Stimulated activated CD4-positive, alpha-beta T cell treated with anti-CD3 and anti-CD28 coated beads, Interleukin-12 subunit alpha, Interleukin-12 subunit beta, amount 100 ng/mL, for 24 hours (primary cell): ENCODE measurements around the gene ATP5ME.
"Not testable (repeated sequence)": the region's sequence is repeated elsewhere in the genome, so short reads cannot be mapped to it uniquely, and the experiment has no call there.

Experiments
- DNase-seq, 2 experiments: peaks; one replicate each; pipeline ENCODE4 v3.0.0-alpha.2; 2020; ENCODE audit warnings: low read depth in 2 of 2

ATP5ME gene

DNA sequence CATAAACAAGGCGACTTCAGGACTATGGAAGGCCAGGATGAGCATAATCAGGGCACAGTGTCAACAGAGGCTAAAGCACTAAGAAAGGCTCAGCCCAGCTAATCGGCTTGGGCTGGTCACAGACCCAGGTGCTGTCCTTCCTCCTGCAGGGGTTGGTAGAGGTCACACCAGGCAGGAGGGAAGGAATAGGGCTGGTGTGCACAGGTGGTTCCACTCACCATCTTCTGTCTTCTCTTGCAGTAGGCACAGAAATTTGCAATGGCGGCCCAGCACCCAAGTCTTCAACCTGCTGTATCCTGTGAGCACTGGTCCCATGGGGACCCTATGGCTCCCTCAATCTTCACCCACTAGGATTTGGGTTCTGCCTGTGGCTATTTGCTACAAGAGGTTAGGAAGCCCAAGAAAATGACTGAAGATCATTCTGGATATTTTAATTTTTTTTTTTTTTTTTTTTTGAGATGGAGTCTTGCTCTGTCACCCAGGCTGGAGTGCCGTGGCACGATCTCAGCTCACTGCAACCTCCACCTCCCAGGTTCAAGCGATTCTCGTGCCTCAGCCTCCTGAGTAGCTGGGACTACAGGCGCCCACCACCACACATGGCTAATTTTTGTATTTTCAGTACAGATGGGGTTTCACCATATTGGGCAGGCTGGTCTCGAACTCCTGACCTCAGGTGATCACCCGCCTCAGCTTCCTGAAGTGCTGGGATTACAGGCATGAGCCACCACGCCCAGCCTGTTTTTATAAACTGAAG, 4.1 kb downstream of the ATP5ME start:
- DNase-seq = not testable (repeated sequence)

DNA sequence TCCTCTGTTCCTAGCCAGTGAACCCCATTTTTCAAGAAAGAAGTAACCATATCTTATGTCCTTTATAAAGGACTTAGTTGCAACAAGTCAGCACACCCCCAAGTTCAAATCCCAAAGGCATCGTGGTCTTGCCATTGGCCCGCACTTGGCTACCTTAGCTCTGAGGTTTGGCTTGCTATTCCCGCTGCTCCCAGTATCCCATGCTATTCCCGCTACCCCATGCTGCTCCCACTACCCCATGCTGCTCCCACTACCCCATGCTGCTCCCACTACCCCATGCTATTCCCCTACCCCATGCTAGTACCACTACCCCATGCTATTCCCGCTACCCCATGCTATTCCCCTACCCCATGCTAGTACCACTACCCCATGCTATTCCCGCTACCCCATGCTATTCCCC, 5.9 kb downstream of the ATP5ME start:
- DNase-seq = not testable (repeated sequence)

DNA sequence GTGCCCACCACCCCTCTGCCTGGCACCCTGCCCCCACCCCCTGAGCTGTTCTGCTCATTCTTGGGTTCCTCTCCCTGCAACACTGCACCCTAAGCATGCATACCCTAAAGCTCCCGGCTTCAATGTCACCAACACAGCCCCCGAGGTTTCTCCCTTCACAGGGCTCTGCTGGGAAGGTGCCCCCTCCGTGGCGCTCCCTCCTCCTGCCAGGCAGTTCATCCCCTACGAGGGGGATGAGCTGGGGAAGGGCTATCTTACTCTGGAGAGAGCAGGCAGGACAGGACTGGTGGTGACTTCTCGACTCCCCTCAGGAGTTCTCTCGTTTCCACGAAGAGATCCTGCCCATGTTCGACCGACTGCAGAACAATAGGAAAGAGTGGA, 6.5 kb downstream of the ATP5ME start:
- DNase-seq = no peak

DNA sequence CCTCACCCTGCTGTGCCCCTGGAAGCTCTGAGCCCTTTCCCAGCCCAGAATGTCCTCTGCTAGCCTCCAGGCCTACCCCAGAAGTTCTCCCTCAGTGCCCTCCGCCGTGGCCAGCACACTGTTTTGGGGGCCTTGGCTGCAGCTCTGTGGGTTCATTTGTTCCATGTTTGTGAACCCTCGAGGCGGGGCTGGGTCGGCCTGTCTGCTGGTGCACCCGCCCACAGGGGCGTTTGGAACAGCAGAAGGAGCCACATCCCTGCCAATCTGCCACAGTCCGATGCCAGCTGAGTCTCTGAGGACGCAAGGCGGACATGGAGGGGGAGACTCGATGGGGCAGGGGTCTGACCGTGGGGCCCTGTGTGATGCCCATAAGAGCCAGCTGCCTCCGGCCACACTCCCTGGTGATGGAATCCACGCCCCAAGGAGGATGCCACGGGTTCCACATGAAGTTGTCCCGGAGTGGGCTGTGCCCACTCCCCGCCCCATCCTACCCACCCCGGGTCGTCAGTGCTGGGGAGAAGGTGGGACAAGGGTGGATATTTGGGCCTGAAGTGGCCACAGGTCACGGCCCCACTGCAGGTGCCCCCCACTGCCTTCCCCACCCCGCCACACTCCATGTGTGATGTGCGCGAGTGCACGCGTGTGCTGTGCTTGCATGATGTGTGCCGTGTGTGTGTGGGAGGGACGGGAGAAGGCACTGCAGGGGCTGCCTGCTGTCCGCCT, 7.1 kb downstream of the ATP5ME start:
- no peak for DNase-seq

DNA sequence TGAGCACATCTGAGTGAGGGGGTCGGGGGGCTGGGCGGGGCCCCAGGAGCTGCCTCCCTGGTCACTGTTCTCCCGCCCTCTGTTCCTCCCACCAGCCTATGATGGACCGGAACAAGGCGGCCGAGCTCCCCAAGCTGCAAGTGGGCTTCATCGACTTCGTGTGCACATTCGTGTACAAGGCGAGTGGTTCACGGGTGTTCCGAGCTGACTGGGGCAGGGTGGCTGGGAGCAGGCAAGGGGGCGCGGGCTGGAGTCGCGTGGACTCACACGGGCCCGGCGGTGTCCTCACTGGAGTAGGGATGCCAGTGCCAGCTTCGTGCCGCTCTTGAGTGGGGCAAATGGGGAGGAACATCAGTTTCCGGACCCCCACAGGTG, 7.7 kb downstream of the ATP5ME start:
- no peak for DNase-seq

DNA sequence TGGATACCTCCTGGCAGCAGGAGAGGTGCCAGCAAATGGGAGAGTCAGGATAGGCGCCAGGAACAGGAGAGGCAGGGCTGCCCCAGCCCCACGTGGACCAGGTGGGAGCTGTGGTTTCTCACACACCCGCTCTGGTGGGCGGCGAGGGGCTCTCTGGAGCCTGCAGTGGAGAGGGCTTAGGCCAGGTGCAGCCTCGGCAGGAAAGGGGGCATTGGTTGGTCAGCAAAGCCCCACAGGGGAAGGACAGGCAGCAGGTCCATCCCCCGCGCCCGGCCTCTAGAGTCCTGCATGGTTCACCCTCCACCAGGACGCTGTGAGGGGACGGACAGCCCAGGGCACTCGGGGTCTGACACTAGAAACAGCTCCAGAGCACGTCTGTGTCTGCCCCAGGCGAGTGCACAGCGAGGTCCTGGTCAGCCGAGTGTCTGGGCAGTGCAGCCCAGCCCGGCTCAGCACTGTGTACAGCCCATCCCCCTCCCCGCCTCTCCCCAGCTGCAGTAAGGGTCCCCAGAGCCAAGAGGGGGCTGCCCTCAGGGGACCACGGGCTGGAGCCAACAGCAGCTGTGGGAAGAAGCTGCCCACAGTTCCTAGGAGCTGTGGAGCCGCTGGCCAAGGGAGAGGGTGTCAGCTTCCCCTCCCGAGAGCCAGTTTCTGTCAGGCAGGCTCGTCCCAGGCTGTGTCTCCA, 8.2 kb downstream of the ATP5ME start:
- DNase-seq = no peak

DNA sequence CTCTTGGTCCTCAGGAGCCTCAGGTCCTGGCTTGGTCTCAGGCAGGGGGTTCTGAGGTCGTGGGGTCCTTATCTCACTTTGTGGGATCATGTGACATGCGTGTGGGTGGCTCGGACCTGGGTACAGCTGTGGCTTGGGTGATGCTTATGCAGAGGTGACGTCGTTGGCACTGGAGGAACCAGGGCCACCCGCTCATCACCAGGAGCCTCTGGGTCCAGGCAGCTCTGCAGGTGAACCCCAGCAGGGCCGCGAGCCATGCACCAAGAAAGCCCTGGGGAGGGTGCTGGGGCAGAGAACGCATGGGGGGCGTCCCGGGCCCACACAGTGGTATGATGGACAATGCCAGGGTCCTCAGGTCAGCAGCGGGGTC, 8.7 kb downstream of the ATP5ME start:
- DNase-seq = no peak

DNA sequence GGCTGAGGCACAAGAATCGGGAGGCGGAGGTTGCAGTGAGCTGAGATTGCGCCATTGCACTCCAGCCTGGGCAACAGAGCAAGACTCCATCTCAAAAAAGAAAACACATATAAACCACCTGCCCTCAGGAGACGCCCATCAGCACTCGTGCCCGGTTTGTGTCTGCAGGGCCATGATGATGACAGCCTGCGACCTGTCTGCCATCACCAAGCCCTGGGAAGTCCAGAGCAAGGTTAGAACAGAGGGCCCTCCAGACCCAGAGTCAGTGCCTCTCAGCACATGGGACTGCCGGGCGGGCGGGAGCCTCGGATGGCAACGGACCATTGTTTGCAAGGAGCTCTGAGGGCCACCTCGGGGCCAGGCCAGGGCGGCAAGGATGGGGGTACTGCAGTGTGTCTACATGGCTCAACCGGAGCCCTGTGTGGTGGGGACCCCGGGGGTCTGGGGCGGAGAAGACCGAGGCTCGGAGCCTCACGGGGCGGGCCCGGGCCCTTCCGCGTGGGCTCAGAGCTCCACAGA, 9.3 kb downstream of the ATP5ME start:
- DNase-seq = no peak

DNA sequence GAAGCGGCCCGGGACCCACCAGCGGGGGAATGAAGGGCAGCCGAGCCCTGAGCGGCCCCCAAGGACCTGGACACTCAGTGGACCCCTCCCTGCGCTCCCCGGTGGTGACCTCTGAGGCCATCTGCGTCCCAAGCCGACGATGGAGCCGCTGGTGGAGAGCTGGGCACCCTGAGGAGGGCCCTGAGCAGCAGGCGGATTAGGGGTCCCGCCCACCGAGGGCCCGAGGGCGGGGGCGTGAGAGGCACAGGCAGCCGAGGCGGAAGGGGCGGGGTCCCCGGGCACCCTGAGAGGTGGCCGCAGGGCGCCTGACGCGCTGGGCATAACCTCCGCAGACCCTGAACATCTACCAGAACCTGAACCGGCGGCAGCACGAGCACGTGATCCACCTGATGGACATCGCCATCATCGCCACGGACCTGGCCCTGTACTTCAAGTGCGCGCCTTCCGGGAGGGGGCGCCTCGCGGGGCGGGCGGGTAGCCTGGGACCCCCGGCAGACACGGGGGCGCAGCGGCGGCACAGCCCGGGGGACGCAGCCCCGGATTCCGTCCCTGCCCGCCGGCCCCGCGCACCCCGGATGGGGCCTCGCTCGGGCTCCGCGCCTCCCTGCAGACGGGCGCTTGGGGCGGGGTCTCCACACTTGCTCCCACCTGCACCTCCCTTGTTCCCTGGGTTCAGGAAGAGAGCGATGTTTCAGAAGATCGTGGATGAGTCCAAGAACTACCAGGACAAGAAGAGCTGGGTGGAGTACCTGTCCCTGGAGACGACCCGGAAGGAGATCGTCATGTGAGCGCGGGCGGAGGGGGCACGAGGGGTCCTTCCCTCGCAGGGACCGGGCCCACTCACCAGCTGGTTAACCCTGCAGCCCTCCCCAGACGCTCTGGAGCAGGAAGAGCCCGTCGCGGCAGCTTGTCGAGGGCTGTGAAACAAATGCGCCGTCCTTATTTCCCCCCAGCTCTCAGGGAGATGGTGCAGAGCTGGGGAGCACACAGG, 10.3 kb downstream of the ATP5ME start:
- peak in 1 of 2 experiments; percentile 73 for DNase-seq

DNA sequence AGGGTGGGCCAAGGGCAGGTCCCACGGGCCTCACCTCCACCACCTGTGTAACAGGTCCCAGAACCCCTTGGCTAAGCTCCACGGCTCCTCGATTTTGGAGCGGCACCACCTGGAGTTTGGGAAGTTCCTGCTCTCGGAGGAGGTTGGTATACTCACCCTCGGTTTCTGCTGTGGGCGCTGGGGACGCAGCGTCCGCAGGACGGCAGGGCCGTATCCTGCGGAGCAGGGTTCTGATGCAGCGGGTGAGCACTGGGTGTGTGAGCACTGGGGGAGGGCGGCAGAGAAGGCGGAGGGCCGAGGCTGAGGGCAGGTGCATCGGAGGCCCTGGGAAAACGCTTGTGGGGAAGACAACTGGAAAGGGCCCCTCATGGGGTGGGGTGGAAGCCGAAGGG, 11.0 kb downstream of the ATP5ME start:
- DNase-seq = no peak

DNA sequence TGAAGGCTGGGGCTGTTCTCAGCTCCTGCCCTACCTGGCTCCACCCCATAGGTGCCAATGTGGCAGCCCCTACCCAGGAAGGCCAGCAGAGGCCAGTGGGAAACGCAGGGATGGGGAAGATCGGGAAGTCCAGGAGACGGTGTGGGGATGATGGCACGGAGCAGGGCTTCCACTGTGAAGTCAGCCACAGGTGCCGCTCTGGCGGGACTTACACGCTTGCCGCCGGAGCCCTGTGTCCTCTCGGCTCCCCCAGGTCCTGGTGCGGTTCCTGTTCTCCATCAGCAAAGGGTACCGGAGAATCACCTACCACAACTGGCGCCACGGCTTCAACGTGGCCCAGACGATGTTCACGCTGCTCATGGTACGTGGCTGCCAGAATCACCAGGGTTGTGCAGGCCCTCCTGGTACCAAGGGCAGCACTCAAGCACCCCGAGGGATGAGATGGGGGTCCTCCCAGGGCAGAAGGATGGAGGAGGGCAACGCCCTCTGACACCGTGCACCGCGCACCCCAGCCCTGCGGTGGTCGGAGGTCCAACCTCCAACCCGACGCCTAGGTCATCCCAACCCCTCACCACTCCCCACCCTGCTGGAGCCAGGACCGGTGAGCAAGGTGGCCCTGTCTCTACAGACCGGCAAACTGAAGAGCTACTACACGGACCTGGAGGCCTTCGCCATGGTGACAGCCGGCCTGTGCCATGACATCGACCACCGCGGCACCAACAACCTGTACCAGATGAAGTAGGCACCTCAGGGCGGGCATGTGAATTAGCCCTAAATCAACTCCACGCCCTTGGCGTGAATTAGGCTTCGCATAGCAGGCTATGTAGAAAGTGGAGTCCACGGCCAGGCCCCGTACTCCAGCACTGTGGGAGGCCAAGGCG, 12.0 kb downstream of the ATP5ME start:
- no peak for DNase-seq

DNA sequence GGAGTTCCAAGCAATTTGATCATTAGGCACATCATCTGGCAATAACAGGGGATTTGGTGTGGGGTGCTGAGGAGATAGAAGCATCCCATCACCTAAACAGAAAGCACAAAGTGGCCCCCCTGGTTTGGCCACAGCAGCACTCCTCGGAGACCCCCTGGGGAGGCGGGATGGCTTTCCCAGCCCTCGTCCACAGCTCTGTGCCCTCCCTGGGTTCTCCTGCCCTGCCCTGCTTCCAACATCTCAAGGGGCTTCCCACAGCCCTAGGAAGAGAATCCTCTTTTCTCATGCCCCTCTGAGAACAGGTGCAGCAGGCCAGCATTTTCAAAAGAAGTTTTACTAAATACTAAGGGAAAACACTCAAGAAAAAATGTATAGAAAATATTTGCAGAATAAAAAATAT, 12.8 kb downstream of the ATP5ME start:
- DNase-seq = no peak

DNA sequence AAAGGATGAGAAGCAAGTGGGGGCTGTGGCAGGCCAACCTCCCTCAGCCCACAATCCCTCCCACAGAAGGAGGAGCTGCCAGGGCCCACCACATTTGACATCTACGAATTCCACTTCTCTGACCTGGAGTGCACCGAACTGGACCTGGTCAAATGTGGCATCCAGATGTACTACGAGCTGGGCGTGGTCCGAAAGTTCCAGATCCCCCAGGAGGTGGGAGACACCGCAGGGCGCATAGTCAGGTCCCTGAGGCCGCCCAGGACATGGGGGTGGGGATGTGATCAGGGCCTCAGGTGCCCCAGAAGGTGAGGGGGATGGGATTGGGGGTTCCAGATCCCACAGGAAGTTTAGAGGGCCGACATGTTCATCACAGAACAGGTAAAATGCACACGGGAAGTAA, 13.7 kb downstream of the ATP5ME start:
- DNase-seq = no peak

DNA sequence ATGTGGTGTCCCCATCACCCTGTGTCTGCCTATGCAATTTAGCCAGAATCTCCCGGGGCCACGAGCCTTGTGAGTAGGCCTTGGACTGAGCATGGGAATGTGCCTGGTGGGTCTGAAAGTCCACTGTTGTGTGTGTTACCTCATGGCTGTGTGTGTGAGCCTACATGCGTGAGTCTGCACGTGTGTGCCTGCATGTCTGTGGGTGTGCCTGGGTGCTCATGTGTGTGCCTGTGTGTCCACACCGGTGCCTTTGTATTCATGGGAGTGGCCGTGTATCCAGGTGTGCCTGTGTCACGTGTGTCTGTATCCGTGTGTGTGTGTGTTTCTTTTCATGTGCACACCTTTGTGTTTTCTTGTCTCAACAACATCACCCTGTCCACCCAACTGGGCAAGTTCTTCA, 14.2 kb downstream of the ATP5ME start:
- DNase-seq = no peak

DNA sequence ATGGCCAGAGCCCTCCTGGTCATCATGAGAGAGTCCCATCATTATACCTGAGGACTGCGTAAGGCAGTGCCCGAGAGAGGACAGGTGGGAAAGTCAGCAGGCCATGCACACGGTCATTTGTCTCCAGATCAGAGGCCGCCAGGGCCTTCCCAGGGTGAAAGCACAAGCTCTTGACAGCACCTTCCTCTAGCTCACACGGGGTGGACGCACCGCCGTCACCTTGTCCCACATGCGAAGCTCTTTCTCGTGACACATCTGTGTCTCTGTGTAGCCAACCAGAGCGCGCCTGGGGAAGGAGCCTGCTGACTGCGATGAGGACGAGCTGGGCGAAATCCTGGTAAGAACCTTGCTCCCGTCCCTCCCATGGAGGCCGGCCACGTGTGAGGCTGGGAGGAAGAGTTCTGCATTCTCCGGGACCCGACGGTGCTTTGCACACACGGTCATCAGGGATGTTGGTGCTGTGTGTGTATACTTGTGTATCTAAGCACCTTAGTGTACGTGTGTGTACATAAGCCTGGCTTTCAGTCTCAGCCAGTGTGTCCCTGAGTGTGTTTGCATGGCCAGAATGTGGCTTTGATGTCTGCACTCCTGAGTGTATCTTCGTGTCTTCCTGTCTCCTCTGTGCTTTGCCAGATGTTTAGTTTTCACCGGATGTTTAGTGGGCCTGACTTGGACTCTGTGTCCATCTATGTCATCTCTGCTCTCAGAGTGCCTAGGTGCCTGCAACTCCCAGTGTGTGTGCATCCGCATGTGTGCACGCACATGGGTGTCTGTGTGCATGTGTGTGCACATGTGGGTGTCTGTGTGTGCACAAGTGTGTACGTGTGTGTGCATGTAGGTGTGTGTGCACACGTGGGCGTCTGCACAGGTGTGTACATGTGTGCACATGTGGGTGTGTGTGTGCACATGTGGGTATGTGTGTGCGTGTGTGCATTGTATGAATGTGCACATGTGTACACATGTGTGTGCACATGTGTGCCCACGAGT, 15.1 kb downstream of the ATP5ME start:
- DNase-seq = no peak

DNA sequence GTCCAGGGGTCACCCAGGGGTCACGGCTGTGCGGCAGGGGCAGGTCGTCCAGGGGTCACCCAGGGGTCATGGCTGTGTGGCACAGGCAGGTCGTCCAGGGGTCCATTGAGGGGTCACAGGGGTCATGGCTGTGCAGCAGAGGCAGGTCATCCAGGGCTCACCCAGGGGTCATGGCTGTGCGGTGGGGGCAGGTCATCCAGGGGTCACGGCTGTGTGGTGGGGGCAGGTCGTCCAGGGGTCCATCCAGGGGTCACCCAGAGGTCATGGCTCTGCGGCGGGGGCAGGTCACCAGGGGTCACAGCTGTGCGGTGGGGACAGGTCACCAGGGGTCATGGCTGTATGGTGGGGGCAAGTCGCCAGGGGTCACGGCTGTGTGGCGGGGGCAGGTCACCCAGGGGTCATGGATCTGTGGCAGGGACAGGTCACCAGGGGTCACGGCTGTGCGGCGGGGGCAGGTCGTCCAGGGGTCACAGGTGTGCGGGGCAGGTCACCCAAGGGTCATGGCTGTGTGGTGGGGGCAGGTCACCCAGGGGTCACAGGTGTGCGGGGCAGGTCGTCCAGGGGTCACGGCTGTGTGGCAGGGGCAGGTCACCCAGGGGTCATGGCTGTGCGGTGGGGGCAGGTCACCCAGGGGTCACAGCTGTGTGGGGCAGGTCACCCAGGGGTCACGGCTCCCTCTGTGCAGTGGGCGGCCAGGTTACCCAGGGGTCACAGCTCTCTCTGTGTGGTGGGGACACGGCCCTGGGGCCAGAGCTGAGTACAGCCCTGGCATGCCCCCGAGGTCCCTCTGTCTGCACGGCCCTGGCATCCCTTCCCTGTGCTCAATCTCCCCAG, 16.0 kb downstream of the ATP5ME start:
- DNase-seq = no peak

DNA sequence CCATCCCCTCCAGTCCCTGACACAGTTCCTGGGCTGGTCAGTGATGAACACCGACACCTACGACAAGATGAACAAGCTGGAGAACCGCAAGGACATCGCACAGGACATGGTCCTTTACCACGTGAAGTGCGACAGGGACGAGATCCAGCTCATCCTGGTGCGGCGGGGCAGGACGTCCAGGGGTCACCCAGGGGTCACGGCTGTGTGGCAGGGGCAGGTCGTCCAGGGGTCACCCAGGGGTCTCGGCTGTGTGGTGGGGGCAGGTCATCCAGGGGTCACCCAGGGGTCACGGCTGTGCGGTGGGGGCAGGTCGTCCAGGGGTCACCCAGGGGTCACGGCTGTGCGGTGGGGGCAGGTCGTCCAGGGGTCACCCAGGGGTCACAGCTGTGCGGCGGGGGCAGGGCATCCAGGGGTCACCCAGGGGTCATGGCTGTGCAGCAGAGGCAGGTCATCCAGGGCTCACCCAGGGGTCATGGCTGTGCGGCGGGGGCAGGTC, 16.7 kb downstream of the ATP5ME start:
- no peak for DNase-seq
